RWPE1 (cell line): ENCODE results near the gene RILPL1.
A peak's percentile ranks its signal among the peaks of the same experiment; 100 is the strongest.
"Not testable (repeated sequence)": the region's sequence is repeated elsewhere in the genome, so short reads cannot be mapped to it uniquely, and the experiment has no call there.

ENCODE experiments used
- CTCF ChIA-PET: fragments of 350-600 bp; sonication (Branson Sonifier 250); formaldehyde crosslinking; extraction: SDS; loops from one replicate; lab custom pipeline; 2021; lab: Yijun Ruan, JAX
- POLR2A ChIA-PET: fragments of 400-600 bp; formaldehyde crosslinking; extraction: SDS; loops from one replicate; lab custom pipeline; 2020; ENCODE audit warnings: antibody characterized with exemption; ENCODE audit not compliant: low non-redundant PET; lab: Yijun Ruan, JAX
- DNase-seq: peaks from one replicate; pipeline ENCODE4 v3.0.0; 2012; ENCODE audit warnings: low spot score
- H3K27ac ChIP-seq: fragments of 450-650 bp; 2 replicates; pipeline ENCODE4 v1.5.1; 2017
- TF ChIP-seq, protein P1 (sequence below): fragments of 450-650 bp; conservative IDR thresholded peaks from 2 replicates; pipeline ENCODE4 v1.5.1; 2017; ENCODE audit warnings: low read depth, mild to moderate bottlenecking

The RILPL1 gene

DNA sequence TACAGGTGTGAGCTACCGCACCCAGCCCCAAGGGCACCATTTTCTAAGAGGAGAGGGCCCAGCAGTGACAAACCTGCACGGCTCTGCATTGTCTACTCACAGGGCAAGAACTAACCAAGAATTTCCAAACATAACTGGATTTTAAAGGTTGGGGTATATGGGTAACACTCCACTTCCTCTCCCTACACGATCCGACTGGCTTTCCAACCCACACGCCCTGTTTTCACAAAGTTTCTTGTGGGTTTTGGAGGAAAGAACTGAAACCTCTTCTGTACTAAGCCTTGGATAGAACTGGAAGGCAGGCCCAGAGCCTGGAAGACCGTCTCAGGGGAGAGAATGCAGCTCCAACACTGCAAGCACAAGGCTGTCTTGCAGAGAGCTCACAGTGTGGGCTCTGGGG lies 50.6 kb downstream of the RILPL1 start:
- POLR2A ChIA-PET: no interaction called here
- no peak for DNase-seq
- CTCF ChIA-PET: interaction anchor here (0.6 kb wide), 1 partner anchor 44 kb away, joined by 3 read pairs; no protein-coding TSS in a partner anchor
- TF ChIP-seq, protein P1, sequence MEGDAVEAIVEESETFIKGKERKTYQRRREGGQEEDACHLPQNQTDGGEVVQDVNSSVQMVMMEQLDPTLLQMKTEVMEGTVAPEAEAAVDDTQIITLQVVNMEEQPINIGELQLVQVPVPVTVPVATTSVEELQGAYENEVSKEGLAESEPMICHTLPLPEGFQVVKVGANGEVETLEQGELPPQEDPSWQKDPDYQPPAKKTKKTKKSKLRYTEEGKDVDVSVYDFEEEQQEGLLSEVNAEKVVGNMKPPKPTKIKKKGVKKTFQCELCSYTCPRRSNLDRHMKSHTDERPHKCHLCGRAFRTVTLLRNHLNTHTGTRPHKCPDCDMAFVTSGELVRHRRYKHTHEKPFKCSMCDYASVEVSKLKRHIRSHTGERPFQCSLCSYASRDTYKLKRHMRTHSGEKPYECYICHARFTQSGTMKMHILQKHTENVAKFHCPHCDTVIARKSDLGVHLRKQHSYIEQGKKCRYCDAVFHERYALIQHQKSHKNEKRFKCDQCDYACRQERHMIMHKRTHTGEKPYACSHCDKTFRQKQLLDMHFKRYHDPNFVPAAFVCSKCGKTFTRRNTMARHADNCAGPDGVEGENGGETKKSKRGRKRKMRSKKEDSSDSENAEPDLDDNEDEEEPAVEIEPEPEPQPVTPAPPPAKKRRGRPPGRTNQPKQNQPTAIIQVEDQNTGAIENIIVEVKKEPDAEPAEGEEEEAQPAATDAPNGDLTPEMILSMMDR: no peak
- H3K27ac ChIP-seq: no peak overlapping the region

DNA sequence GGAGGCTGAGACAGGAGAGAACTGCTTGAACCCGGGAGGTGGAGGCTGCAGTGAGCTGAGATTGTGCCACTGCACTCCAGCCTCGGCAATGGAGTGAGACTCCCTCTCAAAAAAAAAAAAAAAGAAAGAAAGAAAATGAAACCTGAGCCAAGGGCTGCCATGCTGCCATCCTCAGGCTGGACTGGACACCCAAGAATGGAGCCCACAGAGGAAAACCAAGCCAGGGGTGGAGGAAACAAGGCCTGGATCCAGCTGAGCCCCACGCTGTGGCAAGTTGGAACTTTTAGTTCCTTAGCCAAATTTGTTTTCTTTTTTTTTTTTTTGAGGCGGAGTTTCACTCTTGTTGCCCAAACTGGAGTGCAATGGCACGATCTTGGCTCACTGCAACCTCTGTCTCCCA lies 52.3 kb downstream of the RILPL1 start:
- DNase-seq, CTCF ChIA-PET, POLR2A ChIA-PET: not testable (repeated sequence)
- 0 out of 2 replicates have a peak overlapping the region, but pooled peaks have one; percentile 6 for H3K27ac ChIP-seq

DNA sequence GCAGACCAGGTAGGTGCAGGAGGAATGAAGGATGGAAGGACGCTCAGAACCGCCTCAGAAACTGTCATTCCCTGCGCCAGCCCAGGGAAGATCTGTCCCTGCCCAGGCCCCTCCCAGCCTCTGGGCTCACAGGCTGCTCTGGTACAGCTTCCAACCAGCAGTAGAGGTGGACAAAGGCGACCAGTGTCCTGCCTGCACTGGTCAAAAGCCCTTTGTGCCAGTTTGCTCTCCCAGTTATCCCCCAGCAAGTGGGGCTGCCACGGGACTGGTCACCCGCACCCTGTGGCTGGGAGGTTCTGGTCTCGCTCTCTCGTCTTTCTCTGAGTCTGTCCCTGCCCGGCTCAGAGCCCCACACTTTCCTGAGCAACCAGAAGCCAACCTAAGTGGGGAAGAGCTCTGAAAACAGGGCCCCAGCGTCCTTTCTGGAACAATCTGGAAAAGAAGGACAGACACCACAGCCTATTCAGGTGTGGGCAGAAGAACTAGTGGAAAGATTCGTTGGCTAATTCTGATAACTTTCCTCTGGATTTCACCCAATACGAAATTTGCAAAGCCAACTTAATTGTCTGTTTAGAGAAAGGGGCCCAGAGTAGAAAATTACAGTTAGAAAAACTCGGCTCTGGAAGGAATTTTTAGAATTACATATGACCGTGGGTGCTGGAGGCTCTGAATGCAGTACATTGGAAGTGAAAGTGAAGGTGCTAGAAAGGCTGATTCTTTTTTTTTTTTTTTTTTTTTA lies 53.9 kb downstream of the RILPL1 start:
- peak overlapping the region; percentile 54 for H3K27ac ChIP-seq
- TF ChIP-seq, protein P1: no peak
- DNase-seq: no peak
- POLR2A ChIA-PET: interaction anchor here (0.6 kb wide), 1 partner anchor 21 kb away, joined by 7 read pairs; no protein-coding TSS in a partner anchor
- CTCF ChIA-PET: no interaction called here

DNA sequence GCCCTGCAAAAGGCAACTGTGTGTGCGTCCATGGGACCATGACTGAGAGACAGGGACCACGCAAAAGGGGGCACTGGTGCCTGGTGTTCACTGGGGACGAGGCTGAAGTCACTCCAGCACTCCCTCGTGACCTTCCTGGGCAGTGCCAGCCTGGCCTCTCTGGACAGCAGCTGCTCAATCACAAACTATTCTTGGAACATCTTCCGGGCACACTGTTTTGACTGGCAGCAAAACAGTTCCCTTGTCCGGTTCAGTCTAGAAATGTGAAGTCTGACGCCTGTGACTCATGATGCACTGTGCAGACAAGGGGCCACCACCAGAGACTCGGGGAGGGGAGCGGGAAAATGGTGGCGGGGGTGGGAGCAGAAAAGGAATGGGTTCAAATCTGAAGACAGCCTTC lies 54.8 kb downstream of the RILPL1 start:
- ChIA-PET POLR2A (interaction anchor here (0.6 kb wide), 1 partner anchor 20 kb away, joined by 7 read pairs; no protein-coding TSS in a partner anchor), CTCF (no interaction called here)
- peak overlapping the region; percentile 54 for H3K27ac ChIP-seq
- TF ChIP-seq, protein P1: no peak
- peak; percentile 24 for DNase-seq

DNA sequence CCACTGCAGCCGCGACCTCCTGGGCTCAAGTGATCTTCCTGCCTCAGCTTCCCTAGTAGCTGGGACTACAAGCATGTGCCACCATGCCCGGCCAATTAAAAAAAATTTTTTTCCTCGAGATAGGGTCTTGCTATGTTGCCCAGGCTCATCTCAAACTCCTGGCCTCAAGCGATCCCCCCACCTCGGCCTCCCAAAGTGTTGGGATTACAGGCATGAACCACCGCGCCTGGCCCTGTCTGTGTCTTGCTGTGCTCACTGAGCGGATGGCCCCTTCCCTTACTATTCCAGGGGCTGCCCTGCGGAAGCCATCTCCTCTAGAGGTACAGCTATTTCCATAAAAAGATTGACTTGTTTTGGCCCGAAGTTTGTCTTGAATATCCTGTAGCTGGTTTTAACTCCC lies 55.5 kb downstream of the RILPL1 start:
- CTCF ChIA-PET: no interaction called here
- H3K27ac ChIP-seq: peak overlapping the region; percentile 54; the same call in 1 of the 2 replicates
- TF ChIP-seq, protein P1: no peak
- POLR2A ChIA-PET: no interaction called here
- DNase-seq: no peak

DNA sequence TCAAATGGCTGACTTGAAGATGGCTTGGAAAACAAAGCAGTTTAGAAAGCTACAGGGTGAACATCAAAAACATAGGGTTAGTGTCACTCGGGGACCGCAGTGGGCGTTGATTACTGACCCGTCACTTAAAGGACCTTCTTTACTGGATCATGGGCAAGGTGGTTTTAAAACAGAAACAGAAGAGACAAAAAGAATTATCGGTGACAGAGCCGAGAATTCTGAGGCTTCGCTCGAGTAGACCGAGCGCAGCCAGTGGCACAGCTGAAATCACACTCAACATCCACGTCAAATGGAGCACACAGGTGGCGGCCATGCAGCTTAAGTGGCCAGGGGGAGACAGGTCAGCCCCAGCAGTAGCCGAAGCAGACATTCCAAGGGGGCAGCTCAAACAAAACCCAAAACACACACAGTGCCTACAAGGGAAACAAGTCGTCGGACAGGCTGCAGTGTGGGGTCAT lies 58.2 kb downstream of the RILPL1 start:
- DNase-seq: no peak
- POLR2A ChIA-PET: no interaction called here
- CTCF ChIA-PET: no interaction called here
- no peak overlapping the region for H3K27ac ChIP-seq
- TF ChIP-seq, protein P1: no peak
